Kidney capillary endothelial cell (primary cell): Measurements from ENCODE around the gene CACNA1C.

Experiments used
- DNase-seq: peaks from one replicate; pipeline ENCODE4 v3.0.0-alpha.2; 2018; ENCODE audit warnings: low spot score

Gene CACNA1C

DNA sequence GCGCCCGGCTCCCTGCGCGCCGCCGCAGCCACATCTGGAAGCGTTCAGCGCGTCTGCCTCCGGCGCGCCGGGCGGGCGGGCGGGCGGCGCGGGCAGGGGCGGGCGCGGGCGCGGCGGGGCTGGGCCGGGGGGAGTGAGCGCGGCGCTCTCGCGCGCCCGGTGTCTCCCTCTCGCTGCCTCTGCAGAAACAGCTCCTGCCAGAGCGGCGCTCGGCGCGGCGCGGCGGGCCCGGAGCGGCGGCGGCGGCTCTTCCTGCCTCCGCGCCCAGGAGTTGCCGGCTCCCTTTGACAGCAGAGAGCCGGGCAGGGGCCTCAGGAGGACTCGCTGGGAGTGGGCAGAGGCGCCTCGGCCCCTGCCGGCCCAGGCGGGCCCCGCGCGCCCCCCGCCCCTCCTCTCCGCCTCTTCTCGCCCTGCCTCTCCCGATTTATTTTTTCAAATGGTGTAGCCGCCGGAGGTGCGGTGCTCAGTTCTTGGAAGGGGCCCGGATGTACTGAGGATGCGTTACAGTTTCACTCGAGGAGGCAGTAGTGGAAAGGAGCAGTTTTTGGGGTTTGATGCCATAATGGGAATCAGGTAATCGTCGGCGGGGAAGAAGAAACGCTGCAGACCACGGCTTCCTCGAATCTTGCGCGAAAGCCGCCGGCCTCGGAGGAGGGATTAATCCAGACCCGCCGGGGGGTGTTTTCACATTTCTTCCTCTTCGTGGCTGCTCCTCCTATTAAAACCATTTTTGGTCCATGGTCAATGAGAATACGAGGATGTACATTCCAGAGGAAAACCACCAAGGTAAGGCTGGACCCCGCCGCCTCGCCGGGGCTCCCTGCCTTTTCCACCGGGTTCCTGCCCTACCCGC, at the start of gene CACNA1C:
TSS of gene CACNA1C (plus strand) at position 162 of the 853 bp plus-strand sequence. CDS start at position 738, 576 bp downstream.
- peak; percentile 60 for DNase-seq

DNA sequence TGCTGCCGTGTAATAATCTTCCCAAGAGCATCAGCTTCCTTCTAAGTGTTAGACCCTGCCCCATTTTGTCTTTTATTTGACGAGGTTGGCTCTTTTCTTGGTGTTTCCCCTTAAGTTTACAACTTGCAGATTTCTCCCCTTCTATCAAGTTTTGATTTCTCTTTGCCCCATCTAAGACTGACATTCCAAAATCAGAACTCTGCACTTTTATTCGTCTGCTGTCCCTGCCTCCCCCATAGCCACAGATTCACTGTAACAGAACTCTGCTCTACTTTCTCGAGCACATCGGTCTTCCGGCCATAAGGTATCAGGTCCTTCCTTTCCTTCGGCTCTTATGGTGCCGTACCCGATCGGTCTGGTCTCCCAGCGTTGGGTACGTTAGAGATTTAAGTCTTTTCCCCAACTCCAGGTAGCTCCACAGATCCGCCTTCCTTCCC, 49.1 kb upstream of the CACNA1C start:
- peak; percentile 21 for DNase-seq

DNA sequence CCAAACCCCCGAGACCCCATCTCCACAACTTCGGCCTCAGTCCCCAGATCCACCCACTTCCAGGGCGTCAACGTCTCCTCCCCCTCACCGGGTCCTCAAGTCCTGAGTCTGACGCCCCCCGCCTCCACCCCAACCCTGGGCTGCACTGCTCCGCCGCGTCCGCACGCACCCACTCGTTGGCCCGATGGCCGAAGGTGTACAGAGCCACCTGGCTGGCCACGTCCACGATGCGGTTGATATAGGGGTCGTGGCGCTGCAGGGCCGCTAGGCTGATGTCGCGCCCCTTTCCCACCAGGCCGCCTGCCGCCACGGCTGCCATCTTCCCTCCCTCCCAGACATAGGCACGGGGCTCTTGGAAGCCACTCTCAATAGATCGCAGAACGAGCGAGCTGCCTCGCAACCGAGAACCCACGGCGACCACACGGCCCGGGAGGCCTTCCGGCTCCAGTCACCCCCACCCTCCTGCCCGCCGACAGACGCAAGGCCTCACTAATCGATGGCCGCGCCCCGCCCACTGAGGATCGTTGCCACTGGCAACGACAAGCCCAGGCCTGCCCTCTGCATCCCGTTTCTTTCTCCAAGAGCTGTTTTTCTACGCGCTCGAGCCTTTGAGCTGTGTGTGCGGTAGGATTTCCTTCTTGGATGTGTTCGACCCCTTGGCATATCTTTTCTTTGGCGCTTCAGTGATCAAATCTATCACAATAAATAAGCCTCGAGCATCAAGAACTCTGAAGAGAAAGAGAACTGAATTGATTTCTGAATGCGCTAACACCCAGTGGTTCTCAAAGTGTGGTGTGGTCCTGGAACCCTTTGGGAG, 48.5 kb upstream of the CACNA1C start, which contains the start of gene DCP1B:
TSS of gene DCP1B (minus strand) at position 345 of the 817 bp plus-strand sequence. CDS start at position 319, 26 bp downstream.
- DNase-seq = peak; percentile 90

DNA sequence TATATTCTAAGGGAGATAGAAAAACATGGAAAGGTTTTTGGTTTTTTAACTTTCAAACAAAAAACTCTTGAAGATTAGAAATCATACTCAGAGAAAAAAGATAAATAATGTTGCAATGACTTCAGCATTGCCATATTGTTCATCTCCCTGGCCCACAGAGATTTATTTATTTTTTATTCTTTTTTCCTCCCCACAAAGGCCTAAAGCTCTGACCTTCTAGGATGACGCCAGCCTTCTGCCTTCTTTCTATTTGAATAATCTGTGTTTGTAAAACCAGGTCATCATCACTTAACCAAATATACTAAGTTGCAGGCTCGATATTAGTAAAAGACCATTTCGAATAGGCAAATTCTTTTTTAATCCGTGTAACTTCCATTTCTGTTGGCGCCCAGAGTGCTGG, 44.1 kb upstream of the CACNA1C start:
- no peak for DNase-seq

GRCh38 chr12:2009623-2010022, 43.2 kb upstream of the CACNA1C start:
- no peak for DNase-seq

DNA sequence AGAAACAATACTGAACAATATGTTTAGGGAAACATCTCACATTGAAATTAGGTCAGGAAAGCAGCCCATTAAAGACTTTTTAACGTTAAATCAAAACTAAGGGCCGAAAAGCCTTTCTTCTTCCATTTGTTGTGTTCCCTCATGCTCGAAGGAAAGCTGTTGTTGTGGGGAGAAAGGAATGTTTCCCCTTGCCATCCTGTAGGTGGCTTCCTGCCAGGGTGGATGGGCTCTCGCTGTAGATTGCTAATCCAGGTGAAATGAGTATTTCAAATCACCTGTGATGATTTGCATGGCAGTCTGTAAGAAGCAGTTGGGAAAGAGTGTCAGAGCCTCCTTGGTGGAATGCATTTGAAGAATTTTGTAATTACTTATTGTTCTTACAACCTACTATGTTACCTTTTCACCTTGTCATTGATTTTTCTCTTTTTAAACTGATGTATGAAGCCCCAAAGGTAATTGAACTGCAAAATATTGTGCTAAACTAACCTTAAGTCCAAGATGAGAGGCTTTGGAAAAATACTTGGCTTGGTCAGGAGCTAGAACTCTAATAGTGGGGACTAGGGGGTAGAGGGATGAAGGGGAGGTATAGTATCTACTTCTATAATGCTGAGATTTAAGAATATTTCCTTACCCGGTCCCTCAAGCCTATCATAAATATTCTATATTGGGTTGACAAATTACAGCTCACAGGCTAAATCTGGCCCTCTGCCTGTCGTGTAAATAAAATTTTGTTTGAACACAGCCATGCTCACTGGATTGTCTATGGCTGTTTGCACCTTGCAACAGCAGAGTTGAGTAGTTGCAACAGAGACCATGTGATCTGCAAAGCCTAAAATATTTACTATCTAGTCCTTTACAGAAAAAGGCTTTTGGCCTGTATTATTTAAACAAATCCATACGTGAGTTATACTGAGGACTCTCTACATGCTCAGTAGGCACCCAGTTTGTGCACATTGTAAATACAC, 40.9 kb upstream of the CACNA1C start:
- no peak for DNase-seq

DNA sequence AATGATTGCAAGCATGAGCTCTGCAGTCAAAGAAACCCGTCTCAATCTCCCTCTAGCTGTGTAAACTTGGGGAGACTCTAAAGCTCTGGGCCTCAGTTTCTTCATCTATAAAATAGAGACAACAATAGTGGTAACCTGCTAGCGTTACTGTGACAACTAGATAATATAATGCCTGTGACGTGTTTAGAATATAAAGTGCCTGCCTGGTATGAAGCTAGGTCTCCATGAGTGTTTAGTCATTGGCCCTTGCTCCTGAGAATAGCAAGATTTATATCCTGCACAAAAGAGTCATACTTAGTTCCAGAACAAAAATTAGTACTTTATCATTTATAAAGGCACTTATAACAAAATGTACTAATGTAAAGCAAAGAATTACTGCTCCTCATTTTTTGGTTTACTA, 39.7 kb upstream of the CACNA1C start:
- DNase-seq = no peak

DNA sequence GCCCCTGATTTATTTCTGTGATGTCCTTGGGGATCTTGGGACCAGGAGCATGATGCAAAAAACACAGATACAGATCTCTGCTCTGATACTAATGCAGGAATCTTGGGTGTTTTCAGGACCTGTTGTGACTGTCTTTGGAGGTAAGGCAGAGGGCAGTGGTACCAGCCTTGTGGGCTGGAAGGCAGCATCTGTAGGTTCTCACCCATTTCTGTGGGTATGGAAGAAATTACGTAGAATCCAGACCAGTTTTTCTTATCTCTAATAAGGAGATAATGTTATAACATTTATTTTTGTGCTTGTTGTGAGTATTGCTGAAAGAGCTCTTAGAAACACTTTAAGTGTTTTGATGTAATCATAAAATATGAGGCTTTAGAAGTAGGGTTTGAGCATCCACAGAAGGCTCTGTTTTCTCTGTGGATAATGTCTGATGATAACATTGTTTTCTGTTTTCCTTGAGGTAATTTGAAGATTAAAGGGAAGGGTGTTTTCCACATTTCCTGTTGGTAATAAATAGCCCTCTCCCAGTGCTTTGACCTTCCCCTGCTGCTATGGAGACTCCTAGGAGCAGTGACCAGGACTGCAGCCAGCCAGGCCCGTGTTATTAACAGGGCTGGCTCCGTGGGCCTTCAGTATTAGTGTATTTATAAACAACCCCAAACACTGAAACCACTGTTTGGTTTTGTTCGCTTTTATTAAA, 39.1 kb upstream of the CACNA1C start:
- DNase-seq = no peak

GRCh38 chr12:2014231-2014630, 38.6 kb upstream of the CACNA1C start:
- DNase-seq = no peak

DNA sequence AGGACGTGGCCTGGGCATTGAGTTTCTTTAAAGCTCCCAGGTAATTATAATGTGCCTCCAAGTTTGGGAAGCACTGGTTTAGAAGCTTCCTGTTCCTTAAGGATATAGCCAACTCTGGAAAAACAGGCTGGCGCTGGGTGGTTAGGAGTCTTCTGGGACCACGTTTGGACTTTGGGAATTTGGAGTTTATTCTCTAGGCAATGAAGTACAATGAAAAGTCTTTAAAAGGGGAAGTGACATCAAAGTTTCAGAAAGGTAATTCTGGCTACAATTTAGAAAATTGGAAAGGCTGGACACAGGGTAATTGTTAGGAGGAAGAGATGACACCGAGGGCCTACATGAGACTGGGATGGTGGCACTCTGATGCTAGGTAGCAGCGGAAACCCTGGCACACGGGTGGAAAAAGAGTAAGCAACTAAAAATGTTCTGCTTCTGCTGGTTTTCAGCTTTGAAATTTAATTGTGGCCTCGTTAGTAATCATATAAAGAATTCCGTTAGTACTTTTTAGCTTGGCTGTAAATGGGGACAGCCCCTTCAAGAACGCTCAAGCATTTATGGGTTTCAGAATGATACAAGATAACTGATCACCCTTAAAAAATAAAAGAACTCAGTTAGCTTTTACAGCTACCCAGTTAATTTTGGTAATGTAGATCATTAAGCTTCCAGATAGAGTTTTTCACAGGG, 35.8 kb upstream of the CACNA1C start:
- DNase-seq = no peak

DNA sequence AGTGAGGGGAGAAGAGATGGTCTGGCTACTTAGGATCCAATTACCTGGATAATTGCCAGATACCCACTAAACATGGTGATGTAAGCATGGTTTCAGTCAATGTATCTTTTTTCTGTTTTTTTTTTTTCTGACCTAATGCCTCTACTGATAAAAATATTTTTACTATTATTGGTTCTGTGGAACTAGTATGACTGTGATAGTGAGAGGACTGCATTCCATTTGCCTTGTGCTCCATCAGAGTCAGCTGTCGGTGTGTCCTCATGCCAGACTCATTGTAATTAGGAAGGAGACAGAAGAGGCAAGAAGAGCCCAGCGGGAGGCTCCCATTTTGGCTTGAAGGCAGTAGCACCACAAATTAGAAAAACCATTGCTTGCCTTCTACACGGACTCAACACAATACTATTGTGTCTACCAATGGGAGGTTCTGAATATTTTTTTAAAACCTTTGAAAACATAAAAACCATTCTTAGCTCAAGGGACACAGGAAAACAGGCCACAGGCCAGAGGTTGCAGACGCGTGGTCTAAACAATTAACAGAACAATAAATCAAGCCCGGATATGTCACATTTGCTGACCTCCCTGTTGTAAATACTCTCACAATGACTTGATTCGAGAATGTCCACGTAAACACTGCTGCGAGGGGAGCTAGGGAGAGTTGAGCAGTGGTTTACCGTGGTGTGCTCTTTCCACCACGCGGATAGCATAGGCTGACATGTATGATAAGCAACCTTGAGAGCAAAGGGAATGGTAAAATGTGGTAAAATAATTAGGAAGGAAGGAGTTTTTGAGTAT, 35.0 kb upstream of the CACNA1C start:
- DNase-seq = peak; percentile 34

DNA sequence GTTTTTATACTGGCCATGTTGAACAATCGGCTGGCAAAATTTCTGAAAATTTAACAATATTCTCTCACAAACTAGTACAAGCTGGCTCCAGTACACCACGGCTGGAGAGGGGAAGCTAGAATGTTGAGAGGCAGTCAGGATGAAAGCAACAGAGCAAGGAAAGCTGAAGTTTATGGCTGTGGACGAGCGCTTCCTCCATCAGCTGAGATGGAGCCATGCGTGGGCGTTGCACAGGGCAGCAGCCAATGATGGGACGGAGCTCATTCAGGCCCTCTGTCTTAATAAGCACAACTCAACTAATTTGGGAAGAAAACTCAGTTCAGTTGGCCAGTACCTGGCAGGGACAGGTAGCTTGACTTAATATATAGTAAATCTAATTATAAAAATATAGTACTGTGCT, 34.4 kb upstream of the CACNA1C start:
- no peak for DNase-seq

GRCh38 chr12:2019126-2019525, 33.7 kb upstream of the CACNA1C start:
- DNase-seq = no peak

DNA sequence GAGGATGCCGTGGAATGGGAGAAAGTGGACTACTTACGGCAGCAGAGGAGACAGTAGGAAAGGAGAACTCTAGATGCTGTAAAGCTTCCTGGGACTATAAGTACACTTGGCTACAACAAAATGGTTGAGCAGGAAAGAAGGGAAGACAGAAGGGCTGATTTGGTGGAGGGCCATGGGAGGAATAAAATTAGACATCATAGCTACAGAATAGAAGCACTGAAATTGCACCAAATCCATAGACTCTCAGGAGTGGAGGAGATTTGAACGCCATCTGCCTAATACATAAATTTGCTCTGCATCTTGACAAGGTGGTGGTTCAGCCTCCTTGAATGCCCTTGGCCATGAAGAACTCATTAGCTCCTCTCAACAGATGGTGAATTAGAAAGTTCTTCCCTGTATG, 32.3 kb upstream of the CACNA1C start:
- no peak for DNase-seq

- DNase-seq = no peak
Measured at GRCh38 chr12:2023365-2023764, 29.4 kb upstream of the CACNA1C start.

DNA sequence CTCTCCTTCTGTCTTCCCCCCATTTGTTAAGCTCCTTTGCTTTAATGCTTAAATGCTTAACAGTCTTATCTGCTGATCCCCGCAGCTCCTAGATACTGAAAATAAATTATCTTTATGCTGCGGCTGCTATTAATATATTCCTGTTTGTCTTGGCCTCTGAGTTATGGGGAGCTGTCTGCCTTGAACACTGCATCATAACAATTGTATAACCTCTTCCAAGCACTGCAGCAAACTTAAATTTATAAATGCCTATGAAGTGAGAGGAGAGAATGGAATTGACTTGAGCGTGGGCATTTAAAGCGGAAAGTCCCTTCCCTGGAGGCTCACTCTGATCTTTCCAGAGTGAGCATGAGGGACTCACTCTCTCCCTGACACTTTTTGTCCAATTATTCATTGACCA, 25.4 kb upstream of the CACNA1C start:
- DNase-seq = no peak

DNA sequence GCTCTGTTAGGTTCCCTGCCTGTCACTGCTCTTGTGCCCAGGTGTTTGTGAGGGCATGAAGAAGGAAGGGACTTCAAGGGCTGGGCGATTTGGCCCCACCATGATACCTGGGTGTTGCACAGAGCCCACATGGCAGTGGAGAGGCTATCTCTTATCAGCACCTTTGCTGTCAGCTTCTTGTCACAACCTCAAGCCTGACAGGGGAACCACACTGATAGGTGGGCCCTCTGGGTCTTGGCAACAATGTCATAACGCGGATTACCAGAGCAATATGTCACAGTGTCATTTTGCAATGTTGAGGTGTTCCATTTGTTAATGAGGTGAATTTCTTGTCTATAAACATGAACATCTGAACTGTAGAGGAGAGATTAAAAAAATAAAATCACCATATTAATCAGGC, 22.9 kb upstream of the CACNA1C start:
- DNase-seq = no peak

- DNase-seq = no peak
Measured at GRCh38 chr12:2032506-2032905, 20.3 kb upstream of the CACNA1C start.

GRCh38 chr12:2034633-2035430, 18.0 kb upstream of the CACNA1C start:
- peak; percentile 77 for DNase-seq
